MM.1S (cell line): ENCODE measurements around the gene TMEM179.

Experiments used
- DNase-seq: peaks from one replicate; pipeline ENCODE4 v3.0.0-alpha.2; 2015
- H2AFZ ChIP-seq: fragments of 300-600 bp; sonication (generic); 2 replicates; pipeline ENCODE4 v1.6.0; 2016; ENCODE audit warnings: antibody characterized with exemption, low read length
- H3F3A ChIP-seq: fragments of 300-600 bp; sonication (generic); 2 replicates; pipeline ENCODE4 v1.6.1; 2016; ENCODE audit warnings: mild to moderate bottlenecking, antibody characterized with exemption, low read length, moderate library complexity, mixed read lengths; ENCODE audit not compliant: insufficient read depth
- H3K27ac ChIP-seq: fragments of 300-600 bp; sonication (generic); 2 replicates; pipeline ENCODE4 v1.5.1; 2016; ENCODE audit warnings: mild to moderate bottlenecking, low read length
- H3K27me3 ChIP-seq: fragments of 300-600 bp; sonication (generic); replicated peaks from 2 replicates; pipeline ENCODE4 v1.6.0; 2016; ENCODE audit warnings: low read length; ENCODE audit not compliant: insufficient read depth
- H3K36me3 ChIP-seq: fragments of 300-600 bp; sonication (generic); replicated peaks from 2 replicates; pipeline ENCODE4 v1.6.1; 2016; ENCODE audit warnings: mild to moderate bottlenecking, low read length, mixed read lengths; ENCODE audit not compliant: insufficient read depth
- H3K4me1 ChIP-seq: fragments of 300-600 bp; sonication (generic); 2 replicates; pipeline ENCODE4 v1.6.1; 2016; ENCODE audit warnings: low read length, mixed read lengths
- H3K4me2 ChIP-seq: fragments of 300-600 bp; sonication (generic); 2 replicates; pipeline ENCODE4 v1.6.0; 2016; ENCODE audit warnings: low read depth, low read length
- H3K4me3 ChIP-seq: fragments of 300-600 bp; sonication (generic); 2 replicates; pipeline ENCODE4 v1.5.1; 2016; ENCODE audit warnings: low read length, mixed read lengths
- H3K79me2 ChIP-seq: fragments of 300-600 bp; sonication (generic); 2 replicates; pipeline ENCODE4 v1.6.1; 2016; ENCODE audit warnings: mixed run types, low read length, mixed read lengths
- H3K9ac ChIP-seq: fragments of 300-600 bp; sonication (generic); 2 replicates; pipeline ENCODE4 v1.6.1; 2016; ENCODE audit warnings: low read length, mixed read lengths
- H3K9me2 ChIP-seq: fragments of 300-600 bp; sonication (generic); replicated peaks from 2 replicates; pipeline ENCODE4 v1.6.1; 2016; ENCODE audit warnings: mild to moderate bottlenecking, low read length, mixed read lengths; ENCODE audit not compliant: insufficient read depth
- H3K9me3 ChIP-seq: fragments of 300-600 bp; sonication (generic); replicated peaks from 2 replicates; pipeline ENCODE4 v1.6.1; 2016; ENCODE audit warnings: mild to moderate bottlenecking, low read length, mixed read lengths; ENCODE audit not compliant: insufficient read depth
- H4K20me1 ChIP-seq: fragments of 300-600 bp; sonication (generic); 2 replicates; pipeline ENCODE4 v1.6.1; 2016; ENCODE audit warnings: mild to moderate bottlenecking, low read length, moderate library complexity, mixed read lengths; ENCODE audit not compliant: insufficient read depth
- EZH2 ChIP-seq: fragments of 300-600 bp; sonication (generic); optimal IDR thresholded peaks from 2 replicates; pipeline ENCODE3; 2017; ENCODE audit warnings: low read depth, mild to moderate bottlenecking, antibody characterized with exemption, low read length, mixed read lengths
- EZH2phosphoT487 ChIP-seq: fragments of 300-600 bp; sonication (generic); IDR thresholded peaks from 2 replicates; pipeline ENCODE4 v1.6.1; 2018; ENCODE audit warnings: antibody characterized with exemption, low read length
- TF ChIP-seq, protein P1 (sequence below): fragments of 300-600 bp; sonication (generic); IDR thresholded peaks from 2 replicates; pipeline ENCODE4 v1.5.1; 2016; ENCODE audit warnings: antibody characterized with exemption, low read length, mixed read lengths

The TMEM179 gene

GRCh38 chr14:104560586-104560945 lies 44.0 kb downstream of the TMEM179 start:
- no peak for TF ChIP-seq EZH2
- TF ChIP-seq, protein P1, sequence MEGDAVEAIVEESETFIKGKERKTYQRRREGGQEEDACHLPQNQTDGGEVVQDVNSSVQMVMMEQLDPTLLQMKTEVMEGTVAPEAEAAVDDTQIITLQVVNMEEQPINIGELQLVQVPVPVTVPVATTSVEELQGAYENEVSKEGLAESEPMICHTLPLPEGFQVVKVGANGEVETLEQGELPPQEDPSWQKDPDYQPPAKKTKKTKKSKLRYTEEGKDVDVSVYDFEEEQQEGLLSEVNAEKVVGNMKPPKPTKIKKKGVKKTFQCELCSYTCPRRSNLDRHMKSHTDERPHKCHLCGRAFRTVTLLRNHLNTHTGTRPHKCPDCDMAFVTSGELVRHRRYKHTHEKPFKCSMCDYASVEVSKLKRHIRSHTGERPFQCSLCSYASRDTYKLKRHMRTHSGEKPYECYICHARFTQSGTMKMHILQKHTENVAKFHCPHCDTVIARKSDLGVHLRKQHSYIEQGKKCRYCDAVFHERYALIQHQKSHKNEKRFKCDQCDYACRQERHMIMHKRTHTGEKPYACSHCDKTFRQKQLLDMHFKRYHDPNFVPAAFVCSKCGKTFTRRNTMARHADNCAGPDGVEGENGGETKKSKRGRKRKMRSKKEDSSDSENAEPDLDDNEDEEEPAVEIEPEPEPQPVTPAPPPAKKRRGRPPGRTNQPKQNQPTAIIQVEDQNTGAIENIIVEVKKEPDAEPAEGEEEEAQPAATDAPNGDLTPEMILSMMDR, result no peak
- TF ChIP-seq EZH2phosphoT487, result no peak
- no peaks in the 10 kb centered on the region for H3K36me3 ChIP-seq
- H3K9me3 ChIP-seq, result no peaks in the 10 kb centered on the region

DNA sequence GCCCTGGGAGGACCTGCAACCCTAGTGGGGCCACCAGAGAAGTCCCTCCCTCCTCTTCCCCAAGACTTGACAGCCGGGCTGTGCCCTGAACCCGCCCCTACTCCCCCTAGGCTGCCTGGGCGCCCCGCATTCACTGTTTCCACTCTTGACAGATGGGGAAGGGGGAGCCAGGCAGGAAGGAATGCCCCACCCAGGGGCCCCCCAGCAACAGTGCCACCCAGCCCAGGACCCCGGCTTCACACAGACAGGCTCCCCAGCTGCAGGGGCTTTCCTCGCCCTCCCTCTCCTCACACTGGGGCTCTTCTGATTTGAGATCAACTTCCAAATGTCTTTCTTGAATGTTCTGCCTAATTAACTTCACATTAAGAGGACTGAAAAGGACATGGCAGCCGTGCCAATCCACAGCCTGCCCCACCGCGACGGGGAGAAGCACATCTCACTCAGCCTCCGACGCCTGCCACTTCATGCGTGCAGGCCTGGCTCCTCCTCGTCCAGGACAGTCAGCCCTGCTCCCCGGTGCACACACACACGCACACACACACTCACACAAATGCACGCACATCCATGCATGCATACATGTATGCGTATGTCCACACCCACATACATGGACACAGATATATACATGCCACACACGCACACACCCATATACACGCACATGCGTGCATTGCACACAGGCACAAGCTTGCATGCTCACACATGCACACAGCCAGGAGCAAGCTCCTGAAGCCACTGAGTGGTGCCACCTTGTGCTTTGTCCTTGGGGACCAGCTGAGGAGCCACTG lies 44.6 kb downstream of the TMEM179 start:
- Histone ChIP-seq H3K27ac (no peak overlapping the region), H3K9me2 (no peaks in the 10 kb centered on the region), H3K9me3 (no peaks in the 10 kb centered on the region), H3K27me3 (peaks cover 22% of the 10 kb centered on the region), H3K79me2 (no peaks in the 10 kb centered on the region), H3K36me3 (no peaks in the 10 kb centered on the region), H4K20me1 (no peaks in the 10 kb centered on the region), H3K4me2 (no peak overlapping the region), H3K9ac (no peak overlapping the region), H3K4me3 (no peak overlapping the region), H3K4me1 (no peaks in the 10 kb centered on the region), H3F3A (no peaks in the 10 kb centered on the region), H2AFZ (no peak overlapping the region)
- TF ChIP-seq, protein P1, result no peak
- TF ChIP-seq EZH2phosphoT487 (no peak), EZH2 (no peak)
- no peak for DNase-seq

More at GRCh38 chr14:104560586-104560945, 44.0 kb downstream of the TMEM179 start:
- no peaks in the 10 kb centered on the region for H4K20me1 ChIP-seq
- H3F3A ChIP-seq, result no peaks in the 10 kb centered on the region
- no peak overlapping the region for H3K27ac ChIP-seq
- H3K9ac ChIP-seq, result no peak overlapping the region
- no peaks in the 10 kb centered on the region for H3K9me2 ChIP-seq
- no peaks in the 10 kb centered on the region for H3K4me1 ChIP-seq
- DNase-seq, result no peak
- H3K4me3 ChIP-seq, result no peak overlapping the region
- no peak overlapping the region for H3K4me2 ChIP-seq
- H2AFZ ChIP-seq, result no peak overlapping the region
- H3K79me2 ChIP-seq, result no peaks in the 10 kb centered on the region
- peaks cover 23% of the 10 kb centered on the region for H3K27me3 ChIP-seq

DNA sequence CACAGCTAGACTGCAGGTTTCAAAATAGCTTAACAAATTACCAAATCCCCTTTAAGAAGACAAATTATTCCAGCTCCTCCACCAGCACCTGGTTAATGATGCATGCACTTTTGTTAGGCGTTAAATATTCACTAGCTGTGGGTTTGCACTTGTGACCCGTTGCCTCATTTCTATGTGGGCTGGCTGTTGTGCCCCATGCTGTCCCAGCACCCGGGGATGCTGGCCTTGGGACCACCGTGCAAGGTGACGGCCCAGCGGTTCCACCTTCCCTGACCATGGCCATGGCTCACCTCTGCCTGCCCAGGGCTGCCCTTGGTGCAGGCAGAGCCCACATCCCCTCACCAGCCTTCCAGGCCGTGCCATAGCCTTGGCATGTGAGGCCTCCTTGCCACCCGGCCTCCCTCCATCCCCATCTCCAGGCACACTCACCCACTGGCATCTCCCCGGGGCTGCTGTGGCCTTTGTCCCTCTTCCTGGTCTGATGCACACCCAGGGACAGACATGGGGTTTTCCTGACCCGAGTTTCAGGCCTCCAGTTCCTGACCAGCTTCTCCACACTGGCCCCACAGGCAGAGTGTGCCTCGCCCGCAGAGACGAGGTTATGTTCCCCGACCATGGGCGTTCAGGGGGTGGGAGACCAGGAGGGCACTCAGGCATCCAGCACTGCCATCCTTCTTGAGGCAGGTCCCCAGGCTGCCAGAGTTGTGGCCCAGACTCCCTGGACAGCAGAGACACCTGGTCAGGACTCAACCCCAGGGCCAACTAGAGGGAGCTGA lies 45.4 kb downstream of the TMEM179 start:
- Histone ChIP-seq H3K27ac (no peak overlapping the region), H3K27me3 (peaks cover 14% of the 10 kb centered on the region), H3K4me2 (no peak overlapping the region), H2AFZ (no peak overlapping the region), H3K9me2 (no peaks in the 10 kb centered on the region), H3K36me3 (no peaks in the 10 kb centered on the region), H3K4me1 (no peaks in the 10 kb centered on the region), H4K20me1 (no peaks in the 10 kb centered on the region), H3K9ac (no peak overlapping the region), H3K9me3 (no peaks in the 10 kb centered on the region), H3K79me2 (no peaks in the 10 kb centered on the region), H3K4me3 (no peak overlapping the region), H3F3A (no peaks in the 10 kb centered on the region)
- DNase-seq, result no peak
- TF ChIP-seq, protein P1, result no peak
- no peak for TF ChIP-seq EZH2phosphoT487
- TF ChIP-seq EZH2, result no peak
